Measurements from ENCODE around the gene MAPK1IP1L. TPM values are rescaled to one million over a fixed set of nuclear protein-coding genes. Genes with fewer than 3 reads are reported as not detected.

MAPK1IP1L gene
- total and polyA plus RNA-seq, 2 of the 13 experiments (the other 11 are each of a cell fraction or from before 2014, with no cell fraction given) = 27.8 to 68.4 TPM

GRCh38 chr14:55048900-55049436, 2.5 kb upstream of the MAPK1IP1L start:
- peaks cover 20% of the 10 kb centered on the region for H3K79me2 ChIP-seq (ENCODE audit: insufficient read depth, low read length)
- no peaks in the 10 kb centered on the region; a peak in 1 of 5 replicates for H3K27me3 ChIP-seq (ENCODE audit: control insufficient read depth in 1 of 2, insufficient read depth in 2 of 2, low read length in 2 of 2)
- H3K36me3 ChIP-seq (replicated peaks in 1 of 2; ENCODE audit: control insufficient read depth in 1 of 2, insufficient read depth in 2 of 2, low read length in 2 of 2) = peaks cover 0 to 2% of the 10 kb centered on the region in 2 experiments; a peak in 1 of 5 replicates
- CTCF ChIA-PET (ENCODE audit: low intra/inter-chr PET ratio, low total read pairs) = no interaction called here
- no peak overlapping the region for H3K27ac ChIP-seq (ENCODE audit: extremely low read length, insufficient read depth, low read length)
- no peak overlapping the region for H2AFZ ChIP-seq (ENCODE audit: low read length)
- in situ Hi-C loops (cut with HindIII; ENCODE audit: extremely low pct_ligation_motif_present, low pct_unique_long_range_greater_than_20kb) = no loop called here
- H3K9ac ChIP-seq (ENCODE audit: insufficient read depth, low read depth, low read length) = no peak overlapping the region
- POLR2A ChIA-PET = no interaction called here
- BruUV-seq (replicated peaks) = no TSS peak
- H3K4me2 ChIP-seq (ENCODE audit: low read depth, low read length) = no peak overlapping the region
- WGBS (ENCODE audit: low lambda C conversion rate) = 94% methylated on average over 2 of the region's 2 CpGs
- DNase-seq (ENCODE audit: low spot score) (no peak), ATAC-seq (no peak), FAIRE-seq (no peak)
- peaks cover 20% of the 10 kb centered on the region for H3K4me1 ChIP-seq (ENCODE audit: insufficient read depth, low read length)
- peaks cover 16% of the 10 kb centered on the region; the same call in 1 of the 2 replicates for H4K20me1 ChIP-seq (ENCODE audit: insufficient read depth, low read length)
- H3K9me3 ChIP-seq (ENCODE audit: low read length) = no peaks in the 10 kb centered on the region
- intact Hi-C loops (cut with micrococcal nuclease; ENCODE audit: unreplicated experiment) = no loop called here
- TF ChIP-seq NFAT5 (CRISPR knock-in tag; IDR thresholded peaks at IDR 0.05) = no peak
- no peak for TF ChIP-seq KAT8 (CRISPR knock-in tag; IDR thresholded peaks at IDR 0.05)
- TF ChIP-seq ZNF572 (CRISPR knock-in tag; IDR thresholded peaks at IDR 0.05) = no peak
- no peak for TF ChIP-seq RFX1 (IDR thresholded peaks at IDR 0.05)
- no peak for TF ChIP-seq PAWR (CRISPR knock-in tag; IDR thresholded peaks at IDR 0.05; ENCODE audit: borderline replicate concordance)
- peak; percentile 95 to 97 for TF ChIP-seq MAFK (conservative IDR thresholded peaks at IDR 0.05 in 1 of 2, IDR thresholded peaks at IDR 0.05 in 1 of 2; ENCODE audit: low read length in 2 of 2)
- TF ChIP-seq MAFF (IDR thresholded peaks at IDR 0.05; ENCODE audit: low read depth, low read length) = peak; percentile 96
- no peak for TF ChIP-seq HOXA3 (CRISPR knock-in tag; IDR thresholded peaks at IDR 0.05)
- no peak for TF ChIP-seq PREB (CRISPR knock-in tag; IDR thresholded peaks at IDR 0.05)
- no peak for TF ChIP-seq BORCS8-MEF2B (CRISPR knock-in tag; IDR thresholded peaks at IDR 0.05)
- no peak for TF ChIP-seq ZNF17 (CRISPR knock-in tag; IDR thresholded peaks at IDR 0.05)
- no peak overlapping the region for H3K4me3 ChIP-seq (replicated peaks in 1 of 3; ENCODE audit: insufficient read depth in 1 of 3, low read depth in 2 of 3, low read length in 3 of 3)

Data from HepG2 (cell line).